Suprapubic skin (tissue), 4 donors: Measurements from ENCODE around the gene WFIKKN2. TPM values are rescaled to one million over a fixed set of nuclear protein-coding genes. Genes with fewer than 3 reads are reported as not detected.

Experiments used
- DNase-seq, 2 donors: peaks; one replicate each; pipeline ENCODE4 v3.0.0-alpha.2; 2019; ENCODE audit warnings: low spot score in 2 of 2
- H3K27ac ChIP-seq: fragments of 200-600 bp; sonication (generic); one replicate; pipeline ENCODE4 v1.5.1; 2019
- H3K27me3 ChIP-seq: fragments of 200-600 bp; sonication (generic); one replicate; pipeline ENCODE4 v1.5.1; 2019
- H3K36me3 ChIP-seq: fragments of 200-600 bp; sonication (generic); one replicate; pipeline ENCODE4 v1.5.1; 2019
- H3K4me1 ChIP-seq: fragments of 200-600 bp; sonication (generic); one replicate; pipeline ENCODE4 v1.5.1; 2019
- H3K4me3 ChIP-seq: fragments of 200-600 bp; sonication (generic); one replicate; pipeline ENCODE4 v1.5.1; 2019; ENCODE audit warnings: mild to moderate bottlenecking
- H3K9me3 ChIP-seq: fragments of 200-600 bp; sonication (generic); one replicate; pipeline ENCODE4 v1.5.1; 2019
- EP300 ChIP-seq: sonication (generic); formaldehyde crosslinking; IDR thresholded peaks from one replicate; pipeline ENCODE4 v1.6.1; 2017; ENCODE audit warnings: antibody characterized with exemption
- POLR2A ChIP-seq, 2 donors: fragments of 450-650 bp; IDR thresholded peaks; one replicate each; pipeline ENCODE4 v1.6.1; 2017; ENCODE audit warnings: antibody characterized with exemption in 2 of 2, mild to moderate bottlenecking in 2 of 2, moderate library complexity in 2 of 2
- POLR2AphosphoS5 ChIP-seq, 3 donors: sonication (generic); formaldehyde crosslinking; IDR thresholded peaks; one replicate each; pipeline ENCODE4 v1.6.1; 2017; ENCODE audit warnings: antibody characterized with exemption in 3 of 3
- WGBS: methylation state at CpG from one replicate; pipeline ENCODE4 v1.1.5; 2018; 5-methylcytosine and 5-hydroxymethylcytosine counted together
- total RNA-seq, 4 donors: library from RNA; depleted of rRNA; stranded (reverse); fragments of >200 nt; gene quantifications; one replicate each; pipeline ENCODE4 v1.1.0, GENCODE V29; 2016
- TF ChIP-seq, protein P1 (sequence below), 2 donors: fragments of 200-600 bp in 1 of 2; fragments of 450-650 bp in 1 of 2; sonication (generic) in 1 of 2; IDR thresholded peaks; one replicate each; pipeline ENCODE4 v1.5.1; 2016 to 2019; ENCODE audit warnings: antibody characterized with exemption in 2 of 2, mild to moderate bottlenecking in 1 of 2, moderate library complexity in 1 of 2

Gene WFIKKN2
- total RNA-seq, 4 donors from 2014 or later, result 0.36 to 0.93 (median 0.65) TPM

DNA sequence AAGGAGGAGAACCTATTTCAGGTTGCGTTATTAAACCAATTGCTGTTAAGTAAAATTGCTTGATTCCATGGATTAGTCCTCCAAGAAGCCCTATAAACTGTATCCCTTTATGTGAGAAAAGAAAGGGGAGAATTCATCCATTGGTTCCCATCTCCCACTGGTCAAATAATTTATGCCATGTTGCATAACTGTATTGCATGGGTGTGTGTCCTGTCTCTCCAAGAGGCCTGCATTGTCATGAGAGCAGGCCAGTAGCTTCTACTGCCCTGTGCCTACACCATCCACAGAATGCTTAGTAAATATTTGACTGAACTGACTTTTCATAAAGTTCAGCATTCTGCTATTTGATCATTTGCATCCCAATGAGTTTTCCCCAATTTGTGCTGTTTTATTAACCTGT lies 42.5 kb downstream of the WFIKKN2 start:
- WGBS, result 100% methylated on average over 1 of the region's 1 CpG
- no peak overlapping the region for H3K4me3 ChIP-seq
- H3K27ac ChIP-seq, result no peak overlapping the region
- H3K36me3 ChIP-seq, result no peaks in the 10 kb centered on the region
- TF ChIP-seq POLR2AphosphoS5 (IDR thresholded peaks at IDR 0.05) (no peak), POLR2A (IDR thresholded peaks at IDR 0.05) (no peak), EP300 (no peak)
- TF ChIP-seq, protein P1, sequence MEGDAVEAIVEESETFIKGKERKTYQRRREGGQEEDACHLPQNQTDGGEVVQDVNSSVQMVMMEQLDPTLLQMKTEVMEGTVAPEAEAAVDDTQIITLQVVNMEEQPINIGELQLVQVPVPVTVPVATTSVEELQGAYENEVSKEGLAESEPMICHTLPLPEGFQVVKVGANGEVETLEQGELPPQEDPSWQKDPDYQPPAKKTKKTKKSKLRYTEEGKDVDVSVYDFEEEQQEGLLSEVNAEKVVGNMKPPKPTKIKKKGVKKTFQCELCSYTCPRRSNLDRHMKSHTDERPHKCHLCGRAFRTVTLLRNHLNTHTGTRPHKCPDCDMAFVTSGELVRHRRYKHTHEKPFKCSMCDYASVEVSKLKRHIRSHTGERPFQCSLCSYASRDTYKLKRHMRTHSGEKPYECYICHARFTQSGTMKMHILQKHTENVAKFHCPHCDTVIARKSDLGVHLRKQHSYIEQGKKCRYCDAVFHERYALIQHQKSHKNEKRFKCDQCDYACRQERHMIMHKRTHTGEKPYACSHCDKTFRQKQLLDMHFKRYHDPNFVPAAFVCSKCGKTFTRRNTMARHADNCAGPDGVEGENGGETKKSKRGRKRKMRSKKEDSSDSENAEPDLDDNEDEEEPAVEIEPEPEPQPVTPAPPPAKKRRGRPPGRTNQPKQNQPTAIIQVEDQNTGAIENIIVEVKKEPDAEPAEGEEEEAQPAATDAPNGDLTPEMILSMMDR (IDR thresholded peaks at IDR 0.05), result no peak
- no peaks in the 10 kb centered on the region for H3K27me3 ChIP-seq
- peaks cover 6% of the 10 kb centered on the region for H3K4me1 ChIP-seq
- H3K9me3 ChIP-seq, result no peaks in the 10 kb centered on the region
- no peak for DNase-seq

DNA sequence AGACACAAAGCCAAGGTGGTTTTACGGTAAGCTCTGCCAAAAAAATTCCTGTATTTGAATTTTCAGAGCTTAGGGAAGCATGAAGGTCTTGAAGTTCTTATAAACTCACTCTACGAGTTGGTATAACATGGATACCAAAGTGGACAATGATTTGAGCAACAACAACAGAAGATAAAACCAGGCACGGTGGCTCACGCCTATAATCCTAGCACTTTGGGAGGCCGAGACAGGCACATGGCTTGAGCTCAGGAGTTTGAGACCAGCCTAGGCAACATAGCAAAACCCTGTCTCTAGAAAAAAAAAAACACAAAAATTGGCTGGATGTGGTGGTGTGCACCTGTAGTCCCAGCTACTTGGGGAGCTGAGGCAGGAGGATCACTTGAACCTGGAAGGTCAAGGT lies 43.7 kb downstream of the WFIKKN2 start:
- no peaks in the 10 kb centered on the region for H3K27me3 ChIP-seq
- H3K36me3 ChIP-seq, result no peaks in the 10 kb centered on the region
- TF ChIP-seq POLR2AphosphoS5 (IDR thresholded peaks at IDR 0.05), result no peak
- no peak for TF ChIP-seq POLR2A (IDR thresholded peaks at IDR 0.05)
- TF ChIP-seq EP300, result no peak
- TF ChIP-seq, protein P1 (IDR thresholded peaks at IDR 0.05), result no peak
- 94% methylated on average over 5 of the region's 5 CpGs for WGBS
- no peak overlapping the region for H3K4me3 ChIP-seq
- H3K9me3 ChIP-seq, result no peaks in the 10 kb centered on the region
- H3K27ac ChIP-seq, result no peak overlapping the region
- peaks cover 10% of the 10 kb centered on the region for H3K4me1 ChIP-seq
- DNase-seq, result no peak

DNA sequence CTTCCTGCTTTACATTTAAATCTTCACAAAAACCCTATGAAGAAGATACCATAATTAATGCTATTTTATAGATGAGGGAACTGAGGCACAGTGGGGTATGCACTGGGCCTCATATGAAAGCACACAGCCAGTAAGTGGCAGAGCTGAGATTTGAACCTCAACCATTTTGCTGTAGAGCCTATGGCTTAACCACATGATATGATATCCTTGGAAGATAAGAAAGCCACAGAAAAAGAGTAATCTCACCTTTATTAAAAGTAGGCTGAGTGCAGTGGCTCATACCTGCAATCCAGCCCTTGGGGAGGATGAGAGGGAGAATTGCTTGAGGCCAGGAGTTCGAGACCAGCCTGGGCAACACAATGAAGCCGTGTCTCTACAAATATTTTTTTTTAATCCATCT lies 45.8 kb downstream of the WFIKKN2 start:
- no peak for DNase-seq
- TF ChIP-seq POLR2AphosphoS5 (IDR thresholded peaks at IDR 0.05) (no peak), POLR2A (IDR thresholded peaks at IDR 0.05) (no peak), EP300 (no peak)
- TF ChIP-seq, protein P1 (IDR thresholded peaks at IDR 0.05), result no peak
- Histone ChIP-seq H3K36me3 (no peaks in the 10 kb centered on the region), H3K27ac (no peak overlapping the region), H3K4me3 (no peak overlapping the region), H3K27me3 (no peaks in the 10 kb centered on the region), H3K9me3 (no peaks in the 10 kb centered on the region), H3K4me1 (peaks cover 20% of the 10 kb centered on the region)
- 90% methylated on average over 2 of the region's 2 CpGs for WGBS

- peaks cover 27% of the 10 kb centered on the region for H3K4me1 ChIP-seq
- DNase-seq, result no peak
- H3K4me3 ChIP-seq, result no peak overlapping the region
- 86% methylated on average over 7 of the region's 7 CpGs for WGBS
- no peak overlapping the region for H3K27ac ChIP-seq
- no peaks in the 10 kb centered on the region for H3K9me3 ChIP-seq
- no peaks in the 10 kb centered on the region for H3K36me3 ChIP-seq
- no peak for TF ChIP-seq EP300
- TF ChIP-seq, protein P1 (IDR thresholded peaks at IDR 0.05), result no peak
- no peak for TF ChIP-seq POLR2A (IDR thresholded peaks at IDR 0.05)
- no peak for TF ChIP-seq POLR2AphosphoS5 (IDR thresholded peaks at IDR 0.05)
- H3K27me3 ChIP-seq, result no peaks in the 10 kb centered on the region
Observed at GRCh38 chr17:50882851-50883250, 47.5 kb downstream of the WFIKKN2 start.

GRCh38 chr17:50883850-50884438 lies 48.6 kb downstream of the WFIKKN2 start:
- Histone ChIP-seq H3K36me3 (no peaks in the 10 kb centered on the region), H3K27me3 (no peaks in the 10 kb centered on the region), H3K4me1 (peaks cover 27% of the 10 kb centered on the region), H3K4me3 (no peak overlapping the region), H3K27ac (peak overlapping the region; percentile 53), H3K9me3 (no peaks in the 10 kb centered on the region)
- no peak for TF ChIP-seq EP300
- TF ChIP-seq, protein P1 (IDR thresholded peaks at IDR 0.05), result no peak
- TF ChIP-seq POLR2AphosphoS5 (IDR thresholded peaks at IDR 0.05), result no peak
- no peak for TF ChIP-seq POLR2A (IDR thresholded peaks at IDR 0.05)
- 70% methylated on average over 5 of the region's 5 CpGs for WGBS
- no peak for DNase-seq
